GM19395 (cell line): ENCODE measurements around the gene HNRNPA1.
"Not testable (repeated sequence)": the region's sequence is repeated elsewhere in the genome, so short reads cannot be mapped to it uniquely, and the experiment has no call there.

Experiments used
- ATAC-seq: cut with Tn5 transposase; IDR thresholded peaks from one replicate; pipeline ENCODE4 v1.9.1; 2021; ENCODE audit warnings: mild to moderate bottlenecking, moderate library complexity; ENCODE audit not compliant: unreplicated experiment

Gene HNRNPA1

GRCh38 chr12:54280468-54281260 lies at the start of gene HNRNPA1:
Gene HNRNPA1 (plus strand): TSS chr12:54280726. CDS start chr12:54280808, 82 bp downstream.
- ATAC-seq = peak; percentile 91

DNA sequence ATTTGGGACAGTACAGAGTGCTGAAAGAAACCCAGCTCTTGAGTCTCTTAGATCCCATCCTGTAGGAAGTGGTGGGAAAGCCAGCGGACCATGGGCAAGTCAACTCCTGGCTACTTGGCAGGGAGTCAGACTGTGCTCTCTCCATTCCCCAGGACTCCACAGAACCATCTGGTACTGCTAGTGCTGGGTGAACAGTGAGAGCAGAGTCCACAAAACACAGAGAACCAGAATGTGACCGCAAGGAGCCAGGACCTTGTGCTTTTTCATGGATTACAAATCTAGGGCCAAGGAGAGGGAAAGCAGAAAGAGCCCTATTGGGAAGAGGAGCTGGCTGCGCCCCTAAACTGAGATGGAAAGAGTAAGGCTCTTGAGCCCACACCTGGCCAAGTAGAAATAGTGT lies 49.3 kb upstream of the HNRNPA1 start:
- ATAC-seq = not testable (repeated sequence)

GRCh38 chr12:54232790-54233189 lies 47.7 kb upstream of the HNRNPA1 start:
- no peak for ATAC-seq

DNA sequence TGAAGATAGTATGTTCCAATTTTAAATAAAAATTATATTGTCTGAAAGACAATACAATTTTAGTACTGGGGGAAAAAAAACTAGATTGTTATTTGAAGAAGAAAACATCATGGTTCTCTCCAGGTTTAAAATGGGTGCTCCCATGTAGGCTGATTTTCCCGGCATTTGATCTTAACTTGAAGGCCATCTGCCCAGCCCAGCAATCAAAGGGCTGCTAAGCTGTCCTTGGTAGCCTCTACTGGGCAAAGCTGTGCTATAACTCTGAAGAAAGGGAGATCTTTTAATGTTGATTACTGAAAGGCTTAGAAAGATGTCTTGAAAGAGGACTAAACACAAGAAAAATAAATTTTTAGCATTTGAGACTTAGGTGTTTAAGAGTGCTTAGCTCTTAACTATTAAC lies 42.0 kb upstream of the HNRNPA1 start:
- ATAC-seq = no peak

- no peak for ATAC-seq
Observed at GRCh38 chr12:54239620-54240019, 40.9 kb upstream of the HNRNPA1 start.

DNA sequence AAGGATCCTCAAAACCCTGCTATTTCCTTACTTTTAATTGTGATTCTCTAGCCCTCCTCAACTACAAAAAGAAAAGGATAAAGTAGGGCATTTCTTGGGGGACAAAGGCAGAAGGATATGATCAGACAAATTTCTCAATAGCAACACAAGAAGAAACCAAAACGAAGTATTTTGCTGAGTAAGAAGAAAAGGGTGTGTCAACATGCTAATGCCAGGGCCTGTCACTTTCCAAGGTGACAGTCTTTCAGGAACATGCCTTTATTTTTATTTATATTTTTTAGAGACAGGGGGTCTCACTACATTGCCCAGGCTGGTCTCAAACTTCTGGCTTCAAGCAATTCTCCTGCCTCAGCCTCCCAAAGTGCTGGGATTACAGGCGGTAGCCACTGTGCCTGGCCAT lies 40.4 kb upstream of the HNRNPA1 start:
- no peak for ATAC-seq

DNA sequence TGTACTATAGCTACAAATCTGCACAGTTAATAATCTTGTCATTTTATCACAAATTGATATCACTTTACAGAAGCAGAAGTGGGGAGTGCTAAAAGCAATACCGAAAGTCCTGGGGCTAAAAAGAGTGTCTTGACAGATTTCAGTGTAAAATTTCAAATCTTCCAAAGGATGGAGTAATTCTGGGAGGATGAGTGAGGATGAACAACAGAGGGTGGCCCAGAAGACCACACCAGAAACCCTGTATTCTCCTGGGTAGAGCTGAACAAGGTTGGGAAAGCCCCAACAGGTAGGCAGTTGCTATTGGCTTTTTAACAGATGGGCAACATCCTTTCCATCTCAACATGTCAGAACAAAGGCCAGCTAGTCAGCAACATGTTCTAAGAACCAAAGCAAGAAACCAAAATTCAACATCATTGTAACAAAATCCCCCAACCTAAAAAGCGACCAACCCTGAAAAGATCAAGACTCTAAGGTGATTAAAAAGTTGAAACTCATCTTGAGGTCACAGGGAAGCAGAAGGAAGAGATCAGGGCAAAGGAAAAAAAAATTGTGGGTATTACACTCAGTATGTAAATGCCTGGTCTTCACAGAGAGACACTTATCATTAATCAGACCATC lies 39.4 kb upstream of the HNRNPA1 start:
- no peak for ATAC-seq

- ATAC-seq = no peak
Observed at GRCh38 chr12:54246011-54246641, 34.4 kb upstream of the HNRNPA1 start.

GRCh38 chr12:54249489-54249888 lies 31.0 kb upstream of the HNRNPA1 start:
- no peak for ATAC-seq

- ATAC-seq = no peak
Observed at GRCh38 chr12:54251667-54252284, 28.8 kb upstream of the HNRNPA1 start.

DNA sequence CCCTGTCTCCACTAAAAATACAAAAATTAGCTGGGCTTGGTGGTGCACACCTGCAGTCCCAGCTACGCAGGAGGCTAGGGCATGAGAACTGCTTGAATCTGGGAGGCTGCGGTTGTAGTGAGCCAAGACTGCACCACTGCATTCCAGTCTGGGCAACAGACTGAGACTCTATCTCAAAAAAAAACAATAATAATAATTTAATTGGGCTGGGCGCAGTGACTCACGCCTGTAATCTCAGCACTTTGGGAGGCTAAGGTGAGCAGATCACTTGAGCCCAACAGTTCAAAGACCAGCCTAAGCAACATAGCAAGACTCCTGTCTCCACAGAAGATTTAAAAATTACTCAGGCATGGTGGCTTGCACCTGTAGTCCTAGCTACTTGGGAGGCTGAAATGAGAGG lies 27.3 kb upstream of the HNRNPA1 start:
- no peak for ATAC-seq

DNA sequence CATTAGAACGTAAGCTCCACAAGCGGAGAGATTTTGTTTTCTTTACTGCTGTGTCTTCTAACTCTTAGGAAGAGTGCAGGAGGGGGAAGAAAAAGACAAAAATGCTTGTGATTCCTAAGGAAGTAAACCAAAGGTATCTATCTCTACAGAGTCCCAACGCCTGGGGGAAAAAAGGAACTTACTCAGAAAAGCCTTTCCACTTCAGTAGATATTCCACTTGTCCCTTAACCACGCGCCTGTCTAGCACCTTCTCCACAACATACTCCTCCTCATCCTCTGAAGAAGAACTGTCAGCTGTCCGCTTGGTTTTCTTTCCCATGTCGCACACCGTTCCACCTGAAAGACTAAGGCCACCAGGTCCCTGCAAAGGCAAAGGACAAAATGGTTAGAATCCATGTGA lies 23.2 kb upstream of the HNRNPA1 start:
- ATAC-seq = no peak

- ATAC-seq = no peak
Observed at GRCh38 chr12:54258201-54258681, 22.3 kb upstream of the HNRNPA1 start.

DNA sequence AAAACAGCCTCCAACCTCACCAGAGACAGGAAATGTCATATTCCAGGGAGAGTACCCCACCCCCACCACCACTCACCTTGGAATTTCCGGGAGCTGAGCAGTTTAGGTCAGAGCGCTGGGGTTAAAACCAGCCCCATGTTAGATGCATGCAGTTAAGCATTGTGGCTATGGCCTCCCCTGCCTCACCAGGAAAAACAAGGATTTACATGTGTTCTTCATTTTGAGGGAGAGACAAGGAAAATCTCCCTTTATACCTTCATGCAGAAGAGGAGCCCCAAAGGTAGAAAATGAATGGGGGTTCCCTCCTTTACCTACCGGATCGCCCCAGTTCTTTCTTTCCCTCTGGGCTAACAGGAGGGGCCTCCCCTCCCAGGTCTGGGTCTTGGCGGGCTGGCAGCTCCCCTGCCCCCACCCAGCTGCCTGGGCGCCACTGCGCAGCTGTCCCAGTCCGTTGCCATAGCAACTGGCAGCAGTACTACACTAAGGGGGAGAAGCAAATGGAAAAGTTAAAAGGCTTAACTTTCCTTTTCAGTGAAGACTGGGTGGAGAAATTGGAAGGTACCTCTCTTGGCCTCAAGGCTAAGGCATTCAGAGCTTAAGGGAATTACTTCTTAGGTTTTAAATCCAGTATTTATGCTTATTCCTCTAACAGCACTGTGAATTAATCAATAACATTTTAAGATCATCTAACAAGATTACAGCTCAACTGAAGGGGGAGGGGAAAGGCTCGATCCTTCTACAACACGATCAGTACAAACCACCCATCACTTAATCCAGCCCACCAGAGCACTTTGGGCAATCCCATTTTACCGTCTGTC lies 21.1 kb upstream of the HNRNPA1 start:
- peak; percentile 76 for ATAC-seq

GRCh38 chr12:54261815-54262402 lies 18.6 kb upstream of the HNRNPA1 start:
- ATAC-seq = no peak

DNA sequence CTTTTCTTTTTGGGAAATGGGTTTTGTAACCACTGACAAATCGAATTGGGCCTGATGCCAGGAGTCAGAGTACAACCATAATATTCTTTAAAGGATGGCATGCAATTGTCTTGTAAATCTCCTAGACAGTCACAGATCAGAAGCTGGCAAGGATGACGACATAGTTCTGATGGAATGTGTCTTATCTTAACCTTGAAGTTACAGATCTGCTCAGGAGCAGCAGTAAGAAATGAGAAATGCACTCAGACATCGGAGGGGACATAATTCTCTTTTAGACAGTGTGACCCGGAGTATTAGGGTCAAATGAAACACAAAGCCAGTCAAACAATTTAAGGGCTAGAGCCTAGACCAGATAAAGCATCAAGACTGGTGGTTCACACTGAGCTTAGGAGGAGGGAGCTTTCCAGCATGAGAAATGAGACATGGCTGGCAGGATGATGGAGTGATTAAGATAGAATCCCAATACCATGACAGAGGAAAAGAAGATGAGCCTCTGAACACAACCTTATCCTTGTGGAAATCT lies 18.1 kb upstream of the HNRNPA1 start:
- no peak for ATAC-seq

DNA sequence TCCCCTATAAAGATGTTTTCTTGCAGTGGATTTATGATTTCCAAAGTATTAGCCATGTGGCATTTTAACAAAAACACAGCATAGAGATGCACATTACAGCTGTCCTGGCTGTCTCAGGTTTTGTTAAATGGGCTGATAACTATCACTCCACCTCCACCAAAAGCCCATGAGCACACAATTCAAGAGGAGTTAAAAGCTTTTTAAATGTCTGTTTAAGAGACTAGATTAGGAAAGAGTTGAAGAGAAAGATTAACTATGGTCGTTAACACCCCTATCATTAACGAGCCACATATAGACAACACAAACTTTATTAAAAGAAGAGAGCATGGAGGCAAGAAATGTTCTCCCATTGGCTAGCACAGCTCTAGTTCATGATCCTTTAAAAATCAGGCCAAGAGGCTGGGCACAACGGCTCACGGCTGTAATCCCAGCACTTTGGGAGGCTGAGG lies 15.1 kb upstream of the HNRNPA1 start:
- ATAC-seq = no peak

- no peak for ATAC-seq
Observed at GRCh38 chr12:54266852-54267251, 13.7 kb upstream of the HNRNPA1 start.

GRCh38 chr12:54270345-54270744 lies 10.2 kb upstream of the HNRNPA1 start:
- no peak for ATAC-seq

GRCh38 chr12:54272214-54272613 lies 8.3 kb upstream of the HNRNPA1 start:
- no peak for ATAC-seq
